Type B pancreatic cell (in vitro differentiated cells): ENCODE measurements around the gene NIPAL4. TPM values are rescaled to one million over a fixed set of nuclear protein-coding genes. Genes with fewer than 3 reads are reported as not detected.

Experiments used
- DNase-seq: peaks from one replicate; pipeline ENCODE4 v3.0.0; 2021; ENCODE audit warnings: mixed read lengths; ENCODE audit not compliant: unreplicated experiment; ENCODE audit errors: extremely low spot score
- H3K27ac Mint-ChIP-seq: 2 replicates; pipeline ENCODE4 v1.8.0; 2021; ENCODE audit warnings: mild to moderate bottlenecking, mixed read lengths
- H3K27me3 Mint-ChIP-seq: 2 replicates; pipeline ENCODE4 v1.8.0; 2021; ENCODE audit warnings: mixed read lengths
- H3K36me3 Mint-ChIP-seq: 2 replicates; pipeline ENCODE4 v1.8.0; 2021; ENCODE audit warnings: mixed read lengths
- H3K4me1 Mint-ChIP-seq: one replicate; pipeline ENCODE4 v1.8.0; 2021; ENCODE audit warnings: mixed read lengths; ENCODE audit not compliant: unreplicated experiment
- H3K4me3 Mint-ChIP-seq: 2 replicates; pipeline ENCODE4 v1.8.0; 2021; ENCODE audit warnings: mild to moderate bottlenecking, mixed read lengths
- H3K9me3 Mint-ChIP-seq: 2 replicates; pipeline ENCODE4 v1.8.0; 2021; ENCODE audit warnings: mixed read lengths
- total RNA-seq: library from RNA; stranded (reverse); gene quantifications from 2 replicates; pipeline ENCODE4 v1.2.1, GENCODE V29; 2021; ENCODE audit warnings: low replicate concordance
- TF ChIP-seq, protein P1 (sequence below): fragments of 200-600 bp; sonication (generic); conservative IDR thresholded peaks from 2 replicates; pipeline ENCODE4 v1.5.0; 2021; ENCODE audit warnings: antibody characterized with exemption, mild to moderate bottlenecking

NIPAL4 gene
- total RNA-seq, 1 donor from 2014 or later, result 0.46 TPM

DNA sequence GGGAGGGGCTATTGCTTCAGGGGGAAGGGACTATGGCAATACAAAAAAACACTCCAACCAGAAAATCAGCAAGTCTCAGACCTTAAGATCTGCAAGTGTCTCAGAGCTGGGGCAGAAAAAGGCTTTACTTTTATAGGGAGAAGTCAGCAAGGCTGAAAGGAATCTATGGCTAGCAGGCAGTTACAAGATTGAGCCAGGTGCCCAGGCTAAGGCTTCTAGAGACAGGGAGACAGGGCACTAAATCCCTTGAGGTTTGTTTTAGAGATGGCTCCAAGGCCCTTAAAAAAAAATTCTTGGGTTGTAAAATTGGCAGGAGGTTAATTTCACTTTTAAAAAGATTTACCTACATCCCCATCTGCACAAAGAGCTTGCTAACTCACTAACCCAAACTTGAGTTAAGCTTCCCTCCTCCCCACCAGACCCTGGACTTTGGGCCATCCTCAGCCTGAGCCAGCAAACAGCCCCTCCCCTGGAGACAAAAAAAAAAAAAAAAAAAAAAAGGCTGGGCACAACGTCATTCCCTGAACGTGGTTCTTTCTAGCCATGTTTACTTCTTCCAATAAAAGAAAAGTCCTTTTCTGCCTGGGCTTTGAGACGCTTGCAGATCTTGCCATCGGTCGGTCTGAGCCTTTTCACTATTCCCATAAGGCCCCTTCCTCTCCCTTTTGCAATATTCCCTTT lies 17.9 kb downstream of the NIPAL4 start:
- no peak overlapping the region for H3K4me3 Mint-ChIP-seq

GRCh38 chr5:157478726-157479125 lies 18.7 kb downstream of the NIPAL4 start:
- no peak overlapping the region for H3K4me3 Mint-ChIP-seq
- no peak overlapping the region for H3K27ac Mint-ChIP-seq
- no peak for DNase-seq
- H3K9me3 Mint-ChIP-seq, result no peaks in the 10 kb centered on the region
- TF ChIP-seq, protein P1, sequence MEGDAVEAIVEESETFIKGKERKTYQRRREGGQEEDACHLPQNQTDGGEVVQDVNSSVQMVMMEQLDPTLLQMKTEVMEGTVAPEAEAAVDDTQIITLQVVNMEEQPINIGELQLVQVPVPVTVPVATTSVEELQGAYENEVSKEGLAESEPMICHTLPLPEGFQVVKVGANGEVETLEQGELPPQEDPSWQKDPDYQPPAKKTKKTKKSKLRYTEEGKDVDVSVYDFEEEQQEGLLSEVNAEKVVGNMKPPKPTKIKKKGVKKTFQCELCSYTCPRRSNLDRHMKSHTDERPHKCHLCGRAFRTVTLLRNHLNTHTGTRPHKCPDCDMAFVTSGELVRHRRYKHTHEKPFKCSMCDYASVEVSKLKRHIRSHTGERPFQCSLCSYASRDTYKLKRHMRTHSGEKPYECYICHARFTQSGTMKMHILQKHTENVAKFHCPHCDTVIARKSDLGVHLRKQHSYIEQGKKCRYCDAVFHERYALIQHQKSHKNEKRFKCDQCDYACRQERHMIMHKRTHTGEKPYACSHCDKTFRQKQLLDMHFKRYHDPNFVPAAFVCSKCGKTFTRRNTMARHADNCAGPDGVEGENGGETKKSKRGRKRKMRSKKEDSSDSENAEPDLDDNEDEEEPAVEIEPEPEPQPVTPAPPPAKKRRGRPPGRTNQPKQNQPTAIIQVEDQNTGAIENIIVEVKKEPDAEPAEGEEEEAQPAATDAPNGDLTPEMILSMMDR, result no peak
- peaks cover 6% of the 10 kb centered on the region for H3K36me3 Mint-ChIP-seq
- no peaks in the 10 kb centered on the region for H3K27me3 Mint-ChIP-seq
- H3K4me1 Mint-ChIP-seq, result peaks cover 6% of the 10 kb centered on the region

More for the DNA sequence above, 17.9 kb downstream of the NIPAL4 start:
- Mint-ChIP-seq H3K4me1 (peaks cover 6% of the 10 kb centered on the region), H3K27me3 (no peaks in the 10 kb centered on the region), H3K27ac (no peak overlapping the region), H3K9me3 (no peaks in the 10 kb centered on the region), H3K36me3 (peaks cover 5% of the 10 kb centered on the region)
- DNase-seq, result no peak
- TF ChIP-seq, protein P1, result no peak

- TF ChIP-seq, protein P1, result no peak
- H3K4me3 Mint-ChIP-seq, result no peak overlapping the region
- no peaks in the 10 kb centered on the region for H3K9me3 Mint-ChIP-seq
- H3K27ac Mint-ChIP-seq, result no peak overlapping the region
- H3K27me3 Mint-ChIP-seq, result no peaks in the 10 kb centered on the region
- H3K36me3 Mint-ChIP-seq, result peaks cover 6% of the 10 kb centered on the region
- DNase-seq, result no peak
- peaks cover 6% of the 10 kb centered on the region for H3K4me1 Mint-ChIP-seq
Observed at GRCh38 chr5:157479166-157479565, 19.2 kb downstream of the NIPAL4 start.

DNA sequence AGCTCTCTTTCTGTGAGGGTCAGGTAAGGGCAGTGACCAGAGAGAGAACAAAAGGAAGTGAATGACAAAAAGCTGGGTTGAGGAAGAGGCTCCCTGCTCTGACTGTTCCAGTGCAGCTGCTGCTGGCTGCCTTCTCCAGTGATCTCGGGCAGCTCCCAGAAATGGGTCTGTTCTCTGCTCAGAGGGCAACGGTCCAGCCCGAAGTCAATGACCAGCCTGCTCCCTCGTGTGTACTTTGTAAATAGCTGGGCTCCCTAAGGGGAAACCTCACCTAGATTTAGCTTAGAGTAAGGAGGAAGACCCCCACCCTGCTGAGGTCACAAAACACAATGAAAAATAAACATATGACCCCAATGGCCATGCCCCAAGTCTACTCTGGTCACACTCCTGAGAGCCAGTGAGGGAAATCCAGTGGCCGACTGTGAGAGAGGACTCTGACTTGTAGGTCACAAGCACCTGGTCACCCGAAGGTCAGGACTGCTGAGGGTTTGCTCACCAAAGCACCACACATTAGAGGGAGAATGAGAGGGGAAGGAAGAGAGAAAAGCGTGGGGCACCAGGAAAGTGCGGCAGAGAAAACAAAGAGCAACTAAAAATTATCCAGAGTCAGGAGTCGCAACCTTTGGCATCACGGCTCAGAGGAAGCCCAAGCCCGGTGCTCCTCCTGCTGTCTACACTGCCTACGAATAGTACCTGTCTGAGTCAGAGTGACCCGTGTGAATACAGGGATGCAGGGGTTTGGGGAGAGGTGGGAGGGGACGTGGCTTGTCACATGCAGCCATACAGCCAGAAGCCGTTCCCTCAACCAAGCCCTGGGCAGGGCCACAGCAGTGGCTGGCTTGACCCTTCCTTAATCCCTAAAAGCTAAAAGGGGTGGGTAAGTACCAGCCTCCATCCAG lies 19.8 kb downstream of the NIPAL4 start:
- no peaks in the 10 kb centered on the region for H3K27me3 Mint-ChIP-seq
- peaks cover 6% of the 10 kb centered on the region for H3K36me3 Mint-ChIP-seq
- DNase-seq, result no peak
- H3K4me1 Mint-ChIP-seq, result peaks cover 6% of the 10 kb centered on the region
- H3K9me3 Mint-ChIP-seq, result no peaks in the 10 kb centered on the region
- H3K4me3 Mint-ChIP-seq, result no peak overlapping the region
- TF ChIP-seq, protein P1, result no peak
- no peak overlapping the region for H3K27ac Mint-ChIP-seq

- Mint-ChIP-seq H3K9me3 (no peaks in the 10 kb centered on the region), H3K4me1 (no peaks in the 10 kb centered on the region), H3K27ac (no peak overlapping the region), H3K4me3 (no peak overlapping the region), H3K36me3 (peaks cover 6% of the 10 kb centered on the region), H3K27me3 (no peaks in the 10 kb centered on the region)
- TF ChIP-seq, protein P1, result no peak
- no peak for DNase-seq
Observed at GRCh38 chr5:157481265-157481664, 21.3 kb downstream of the NIPAL4 start.
